Measurements from ENCODE around the gene NOP16.

Gene NOP16

DNA sequence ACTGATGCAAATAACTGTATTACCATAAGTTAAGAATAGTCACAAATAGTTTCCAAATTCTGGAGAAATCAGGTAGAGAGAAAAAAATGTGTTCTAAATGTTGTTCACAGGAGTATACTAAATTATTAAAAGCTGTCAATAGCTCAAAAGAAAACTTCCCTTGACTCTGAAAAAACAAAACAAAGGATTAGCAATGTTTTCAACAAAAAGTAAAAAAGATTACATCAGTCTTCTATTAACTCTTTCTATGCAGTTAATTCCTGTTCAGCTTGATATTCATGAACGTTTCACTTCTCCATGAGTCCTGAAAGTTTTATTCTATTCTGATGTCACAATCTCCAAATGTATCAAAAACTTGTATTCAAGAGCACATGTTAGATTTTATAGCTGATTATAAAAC is 37.4 kb upstream of the NOP16 start:
- ChIA-PET POLR2A (no interaction called here), CTCF (interaction anchor here (1.4 kb wide), 1 partner anchor 9 kb away, joined by 3 read pairs; no protein-coding TSS in a partner anchor)
- TF ChIP-seq, protein P1, sequence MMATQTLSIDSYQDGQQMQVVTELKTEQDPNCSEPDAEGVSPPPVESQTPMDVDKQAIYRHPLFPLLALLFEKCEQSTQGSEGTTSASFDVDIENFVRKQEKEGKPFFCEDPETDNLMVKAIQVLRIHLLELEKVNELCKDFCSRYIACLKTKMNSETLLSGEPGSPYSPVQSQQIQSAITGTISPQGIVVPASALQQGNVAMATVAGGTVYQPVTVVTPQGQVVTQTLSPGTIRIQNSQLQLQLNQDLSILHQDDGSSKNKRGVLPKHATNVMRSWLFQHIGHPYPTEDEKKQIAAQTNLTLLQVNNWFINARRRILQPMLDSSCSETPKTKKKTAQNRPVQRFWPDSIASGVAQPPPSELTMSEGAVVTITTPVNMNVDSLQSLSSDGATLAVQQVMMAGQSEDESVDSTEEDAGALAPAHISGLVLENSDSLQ (IDR thresholded peaks at IDR 0.05) = no peak
- TF ChIP-seq FOXA1 (IDR thresholded peaks at IDR 0.05) = no peak
- no peak for TF ChIP-seq SUZ12 (IDR thresholded peaks at IDR 0.05)
- TF ChIP-seq HDGF (IDR thresholded peaks at IDR 0.05; ENCODE audit: borderline replicate concordance) = no peak
- no peak for TF ChIP-seq CTBP1 (IDR thresholded peaks at IDR 0.05; ENCODE audit: borderline replicate concordance)
- TF ChIP-seq ZNF384 (IDR thresholded peaks at IDR 0.05) = no peak
- TF ChIP-seq ELF4 (IDR thresholded peaks at IDR 0.05) = no peak
- TF ChIP-seq BHLHE40 (IDR thresholded peaks at IDR 0.05; ENCODE audit: borderline replicate concordance) = no peak
- TF ChIP-seq FOXM1 (IDR thresholded peaks at IDR 0.05; ENCODE audit: borderline replicate concordance) = no peak
- no peak for TF ChIP-seq NFRKB (IDR thresholded peaks at IDR 0.05)
- no peak for TF ChIP-seq LEF1 (IDR thresholded peaks at IDR 0.05; ENCODE audit: borderline replicate concordance)
- no peak for TF ChIP-seq L3MBTL2 (conservative IDR thresholded peaks at IDR 0.05)
- no peak for DNase-seq (ENCODE audit: extremely low spot score)

GRCh38 chr5:176425138-176425537 is 36.7 kb upstream of the NOP16 start:
- DNase-seq (ENCODE audit: extremely low spot score) = no peak
- TF ChIP-seq LEF1 (IDR thresholded peaks at IDR 0.05; ENCODE audit: borderline replicate concordance) = no peak
- TF ChIP-seq FOXM1 (IDR thresholded peaks at IDR 0.05; ENCODE audit: borderline replicate concordance) = no peak
- no peak for TF ChIP-seq ELF4 (IDR thresholded peaks at IDR 0.05)
- TF ChIP-seq ARNT (IDR thresholded peaks at IDR 0.05) = no peak
- no peak for TF ChIP-seq CTBP1 (IDR thresholded peaks at IDR 0.05; ENCODE audit: borderline replicate concordance)
- no peak for TF ChIP-seq ZNF384 (IDR thresholded peaks at IDR 0.05)
- TF ChIP-seq SP1 (IDR thresholded peaks at IDR 0.05) = no peak
- TF ChIP-seq FOXA1 (IDR thresholded peaks at IDR 0.05) = no peak
- TF ChIP-seq TARDBP (IDR thresholded peaks at IDR 0.05) = no peak
- no peak for TF ChIP-seq FOXK2 (IDR thresholded peaks at IDR 0.05)
- TF ChIP-seq BHLHE40 (IDR thresholded peaks at IDR 0.05; ENCODE audit: borderline replicate concordance) = no peak
- TF ChIP-seq L3MBTL2 (conservative IDR thresholded peaks at IDR 0.05) = no peak
- no peak for TF ChIP-seq SUZ12 (IDR thresholded peaks at IDR 0.05)
- TF ChIP-seq, protein P1 (IDR thresholded peaks at IDR 0.05) = no peak
- ChIA-PET POLR2A (no interaction called here), CTCF (interaction anchor here (1.4 kb wide), 1 partner anchor 8 kb away, joined by 3 read pairs; no protein-coding TSS in a partner anchor)

GRCh38 chr5:176424181-176424580 is 35.8 kb upstream of the NOP16 start:
- no peak for TF ChIP-seq L3MBTL2 (conservative IDR thresholded peaks at IDR 0.05)
- no peak for TF ChIP-seq FOXM1 (IDR thresholded peaks at IDR 0.05; ENCODE audit: borderline replicate concordance)
- no peak for TF ChIP-seq ZNF384 (IDR thresholded peaks at IDR 0.05)
- TF ChIP-seq, protein P1 (IDR thresholded peaks at IDR 0.05) = no peak
- no peak for TF ChIP-seq TARDBP (IDR thresholded peaks at IDR 0.05)
- no peak for TF ChIP-seq FOXA1 (IDR thresholded peaks at IDR 0.05)
- no peak for DNase-seq (ENCODE audit: extremely low spot score)
- ChIA-PET POLR2A (no interaction called here), CTCF (no interaction called here)

DNA sequence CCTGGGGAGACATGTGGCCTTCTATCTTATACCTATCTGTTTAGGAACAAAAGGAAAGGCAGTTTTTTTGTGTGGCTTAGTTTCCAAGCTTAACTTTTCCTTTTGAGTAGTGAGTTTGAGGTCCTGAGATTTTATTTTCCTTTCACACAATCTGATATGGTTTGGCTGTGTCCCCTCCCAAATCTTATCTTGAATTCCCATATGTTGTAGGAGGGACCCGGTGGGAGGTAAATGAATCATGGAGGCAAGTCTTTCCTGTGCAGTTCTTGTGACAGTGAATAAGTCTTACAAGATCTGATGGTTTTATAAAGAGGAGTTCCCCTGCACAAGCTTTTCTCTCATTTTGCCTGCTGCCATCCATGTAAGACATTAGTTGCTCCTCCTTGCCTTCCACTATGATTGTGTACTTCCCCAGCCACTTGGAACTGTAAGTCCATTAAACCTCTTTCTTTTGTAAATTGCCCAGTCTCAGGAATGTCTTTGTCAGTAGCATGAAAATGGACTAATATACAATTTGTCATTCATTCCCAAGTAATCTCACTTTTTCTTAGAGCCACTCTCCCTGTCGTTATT is 32.7 kb upstream of the NOP16 start:
- ChIA-PET POLR2A (interaction anchor here (1.4 kb wide), 1 partner anchor 27 kb away, joined by 5 read pairs; the partner anchor contains the start of gene FAF2), CTCF (no interaction called here)
- TF ChIP-seq FOXM1 (IDR thresholded peaks at IDR 0.05; ENCODE audit: borderline replicate concordance) (no peak), ZNF384 (IDR thresholded peaks at IDR 0.05) (no peak), SUZ12 (IDR thresholded peaks at IDR 0.05) (no peak), FOXK2 (IDR thresholded peaks at IDR 0.05) (no peak), SP1 (IDR thresholded peaks at IDR 0.05) (no peak), FOXA1 (IDR thresholded peaks at IDR 0.05) (no peak), CTBP1 (IDR thresholded peaks at IDR 0.05; ENCODE audit: borderline replicate concordance) (no peak), HDGF (IDR thresholded peaks at IDR 0.05; ENCODE audit: borderline replicate concordance) (no peak), NFRKB (IDR thresholded peaks at IDR 0.05) (no peak)
- DNase-seq (ENCODE audit: extremely low spot score) = no peak

GRCh38 chr5:176420086-176420485 is 31.7 kb upstream of the NOP16 start:
- DNase-seq (ENCODE audit: extremely low spot score) = no peak
- ChIA-PET CTCF (no interaction called here), POLR2A (no interaction called here)
- TF ChIP-seq SP1 (IDR thresholded peaks at IDR 0.05) (no peak), BHLHE40 (IDR thresholded peaks at IDR 0.05; ENCODE audit: borderline replicate concordance) (no peak), NFRKB (IDR thresholded peaks at IDR 0.05) (no peak), FOXA1 (IDR thresholded peaks at IDR 0.05) (no peak), LEF1 (IDR thresholded peaks at IDR 0.05; ENCODE audit: borderline replicate concordance) (no peak), FOXM1 (IDR thresholded peaks at IDR 0.05; ENCODE audit: borderline replicate concordance) (no peak), FOXK2 (IDR thresholded peaks at IDR 0.05) (no peak), TARDBP (IDR thresholded peaks at IDR 0.05) (no peak), L3MBTL2 (conservative IDR thresholded peaks at IDR 0.05) (no peak)

DNA sequence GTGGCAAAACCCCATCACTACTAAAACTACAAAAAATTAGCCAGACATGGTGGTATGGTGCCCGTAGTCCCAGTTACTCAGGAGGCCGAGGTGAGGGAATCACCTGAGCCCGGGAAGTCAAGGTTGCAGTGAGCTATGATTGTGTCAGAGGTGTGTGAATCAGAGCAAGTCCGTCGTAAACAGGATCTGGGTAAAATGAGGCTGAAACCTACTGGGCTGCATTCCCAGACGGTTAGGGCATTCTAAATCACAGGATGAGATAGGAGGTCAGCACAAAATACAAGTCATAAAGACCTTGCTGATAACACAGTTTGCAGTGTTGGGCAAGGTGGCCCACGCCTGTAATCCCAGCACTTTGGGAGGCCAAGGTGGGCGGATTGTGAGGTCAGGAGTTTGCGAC is 29.9 kb upstream of the NOP16 start:
- ChIA-PET CTCF (interaction anchor here (0.6 to 1.3 kb wide), 3 partner anchors 30 to 155 kb away, joined by 3 to 4 read pairs (median 3); partner anchors contain the start of gene FAF2), POLR2A (interaction anchor here (2.2 to 2.4 kb wide), 2 partner anchors 30 to 119 kb away, joined by 10 to 12 read pairs; partner anchors contain the start of genes FAF2 and RNF44)
- TF ChIP-seq HDGF (IDR thresholded peaks at IDR 0.05; ENCODE audit: borderline replicate concordance) (no peak), SP1 (IDR thresholded peaks at IDR 0.05) (no peak), L3MBTL2 (conservative IDR thresholded peaks at IDR 0.05) (no peak), CTBP1 (IDR thresholded peaks at IDR 0.05; ENCODE audit: borderline replicate concordance) (no peak), ELF4 (IDR thresholded peaks at IDR 0.05) (no peak), NFRKB (IDR thresholded peaks at IDR 0.05) (no peak), ZNF384 (IDR thresholded peaks at IDR 0.05) (no peak), BHLHE40 (IDR thresholded peaks at IDR 0.05; ENCODE audit: borderline replicate concordance) (no peak), FOXM1 (IDR thresholded peaks at IDR 0.05; ENCODE audit: borderline replicate concordance) (no peak), TARDBP (IDR thresholded peaks at IDR 0.05) (no peak), FOXK2 (IDR thresholded peaks at IDR 0.05) (no peak), ARNT (IDR thresholded peaks at IDR 0.05) (no peak), LEF1 (IDR thresholded peaks at IDR 0.05; ENCODE audit: borderline replicate concordance) (no peak), FOXA1 (IDR thresholded peaks at IDR 0.05) (no peak), SUZ12 (IDR thresholded peaks at IDR 0.05) (no peak)
- TF ChIP-seq, protein P1 (IDR thresholded peaks at IDR 0.05) = no peak
- no peak for DNase-seq (ENCODE audit: extremely low spot score)

Data from HEK293T (cell line).